ENCODE results near the gene BATF2.

Gene BATF2

GRCh38 chr11:64963072-64963631, 33.6 kb downstream of the BATF2 start:
- DNase-seq: no peak

GRCh38 chr11:64960719-64961118, 36.1 kb downstream of the BATF2 start:
- DNase-seq: no peak

GRCh38 chr11:64959498-64959897, 37.3 kb downstream of the BATF2 start:
- DNase-seq: no peak

- DNase-seq: no peak
These were observed 42.6 kb downstream of the BATF2 start for GRCh38 chr11:64954201-64954600.

- DNase-seq: peak in 1 of 3 experiments; percentile 35
These were observed 45.2 kb downstream of the BATF2 start for GRCh38 chr11:64951529-64951928.

DNA sequence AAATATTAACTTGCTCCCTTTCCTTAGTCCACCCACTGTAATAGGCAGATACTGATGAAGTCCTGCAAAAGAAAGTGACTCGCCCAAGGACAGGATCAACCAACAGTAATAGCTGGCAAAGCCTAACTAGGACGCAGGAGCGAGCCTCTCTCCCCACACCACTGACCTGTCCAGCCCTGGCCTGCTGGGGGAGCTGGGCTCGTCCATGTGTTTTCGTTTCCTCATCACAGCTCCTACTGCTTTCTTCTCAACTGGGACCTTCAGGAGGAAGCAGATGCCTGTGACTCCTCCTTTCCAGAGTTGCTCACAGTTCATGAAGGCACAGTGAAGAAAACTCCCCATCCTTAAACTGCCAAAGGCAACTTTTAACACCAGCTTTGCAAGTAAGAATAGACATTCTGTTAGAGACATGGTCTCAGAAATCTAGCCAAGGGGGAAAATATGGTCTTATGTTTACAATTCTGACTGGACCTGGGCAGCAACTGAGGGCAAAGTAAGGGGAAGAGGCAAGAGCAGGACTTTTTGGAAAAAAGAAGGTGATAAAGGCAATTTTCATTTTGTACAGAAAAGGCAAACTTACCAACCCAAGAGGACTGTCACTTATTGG, 49.5 kb downstream of the BATF2 start:
- DNase-seq: no peak

Measured in NCI-H1417 (cell line).